IPS DF 4.7 (cell line): ENCODE measurements around the gene RNF213.

ENCODE experiments used
- DNase-seq: peaks from one replicate; pipeline ENCODE4 v3.0.0-alpha.2; 2013; ENCODE audit warnings: low spot score; ENCODE audit errors: extremely low read depth

RNF213 gene

DNA sequence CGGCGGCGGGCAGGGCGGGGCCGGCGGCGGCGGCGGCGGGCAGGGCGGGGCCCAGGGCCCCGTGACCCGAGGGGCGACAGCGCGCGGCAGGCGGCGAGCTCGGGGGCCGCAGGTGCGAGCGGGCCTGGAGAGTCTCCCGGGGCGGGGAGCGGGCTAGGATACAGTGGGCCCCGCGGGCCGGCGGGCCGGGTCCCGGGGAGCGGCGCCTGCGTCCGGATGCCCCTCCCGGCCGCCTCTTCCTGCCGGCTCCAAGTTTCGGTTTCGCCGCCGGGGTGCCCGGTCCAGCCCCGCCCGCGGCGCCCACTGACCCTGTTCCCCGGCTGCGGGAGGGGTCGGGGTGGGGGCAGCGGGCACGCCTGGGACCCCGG lies at the start of gene RNF213:
TSS of gene RNF213 (plus strand) at position 62 of the 368 bp plus-strand sequence. CDS start 2,830 bp downstream, outside the sequence.
- DNase-seq, result no peak

- no peak for DNase-seq
Measured at GRCh38 chr17:80212109-80212508, 48.5 kb upstream of the RNF213 start.

- DNase-seq, result no peak
Measured at GRCh38 chr17:80212511-80212910, 48.1 kb upstream of the RNF213 start.

- DNase-seq, result no peak
Measured at GRCh38 chr17:80212962-80213642, 47.5 kb upstream of the RNF213 start.

- no peak for DNase-seq
Measured at GRCh38 chr17:80213643-80213975, 47.0 kb upstream of the RNF213 start.

- no peak for DNase-seq
Measured at GRCh38 chr17:80214012-80214877, 46.4 kb upstream of the RNF213 start.

- DNase-seq, result no peak
Measured at GRCh38 chr17:80214878-80215210, 45.8 kb upstream of the RNF213 start.

GRCh38 chr17:80216473-80217456 lies 43.9 kb upstream of the RNF213 start:
- no peak for DNase-seq

- DNase-seq, result no peak
Measured at GRCh38 chr17:80217703-80218362, 42.8 kb upstream of the RNF213 start.

DNA sequence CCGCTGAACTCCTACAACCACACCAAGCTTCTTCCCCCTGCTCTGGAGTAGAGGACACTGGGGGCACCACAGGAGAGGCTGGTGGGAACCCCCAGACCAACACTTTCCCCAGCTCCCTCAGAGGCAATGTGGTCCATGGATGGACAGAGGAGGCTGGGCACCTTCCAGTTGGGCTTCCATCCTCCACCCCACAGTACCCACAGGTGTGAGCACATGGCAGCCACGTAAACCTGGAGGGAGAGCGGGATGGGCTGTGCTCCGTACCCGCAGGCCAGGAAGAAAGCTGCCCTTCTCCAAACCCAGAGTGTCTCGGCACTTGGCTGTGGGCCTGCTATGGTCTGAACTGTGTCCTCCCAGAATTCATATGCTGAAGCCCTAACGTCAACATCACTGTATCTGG lies 42.3 kb upstream of the RNF213 start:
- DNase-seq, result no peak

GRCh38 chr17:80219013-80219762 lies 41.5 kb upstream of the RNF213 start:
- no peak for DNase-seq

- no peak for DNase-seq
Measured at GRCh38 chr17:80219763-80220053, 40.9 kb upstream of the RNF213 start.

DNA sequence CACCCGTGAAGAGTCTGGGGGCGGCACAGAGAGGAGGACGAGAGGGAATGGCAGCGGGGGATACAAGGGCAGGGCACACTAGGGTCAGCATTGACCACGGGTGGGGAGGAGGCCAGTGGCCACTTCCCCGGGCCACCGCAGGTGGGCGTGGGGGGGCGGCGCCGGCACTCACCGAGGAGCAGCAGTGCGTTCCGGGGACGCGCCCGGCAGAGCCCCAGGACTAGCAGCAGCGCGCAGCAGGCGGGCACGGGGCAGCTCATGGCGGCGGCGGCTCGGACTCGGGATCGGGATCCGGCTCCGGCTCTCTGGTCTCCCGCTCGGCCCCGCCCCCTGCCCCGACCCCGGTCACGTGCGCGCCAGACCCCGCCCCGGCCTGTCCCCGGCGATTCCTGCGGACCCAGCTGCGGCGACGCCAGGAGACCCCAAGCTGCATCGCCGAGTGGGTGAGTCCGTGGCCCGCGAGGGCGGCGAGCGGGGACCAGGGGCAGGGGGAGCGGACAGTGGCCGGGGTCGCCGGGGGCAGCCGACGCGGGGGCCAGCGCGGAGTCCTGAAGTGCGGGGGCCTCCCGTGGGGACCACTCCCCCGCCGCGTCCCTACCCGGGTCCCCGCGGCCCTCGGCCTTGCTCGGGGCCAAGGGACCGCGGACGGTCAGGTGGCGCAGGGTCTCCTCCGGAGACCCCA lies 40.5 kb upstream of the RNF213 start, which contains the start of the genes SGSH and SLC26A11:
TSS of gene SGSH (minus strand) at position 280 of the 682 bp plus-strand sequence. CDS start at position 260, 20 bp downstream.
TSS of gene SLC26A11 (plus strand) at position 374 of the 682 bp plus-strand sequence. CDS start 1,134 bp downstream, outside the sequence.
- no peak for DNase-seq

GRCh38 chr17:80220736-80221215 lies 39.9 kb upstream of the RNF213 start:
- no peak for DNase-seq

DNA sequence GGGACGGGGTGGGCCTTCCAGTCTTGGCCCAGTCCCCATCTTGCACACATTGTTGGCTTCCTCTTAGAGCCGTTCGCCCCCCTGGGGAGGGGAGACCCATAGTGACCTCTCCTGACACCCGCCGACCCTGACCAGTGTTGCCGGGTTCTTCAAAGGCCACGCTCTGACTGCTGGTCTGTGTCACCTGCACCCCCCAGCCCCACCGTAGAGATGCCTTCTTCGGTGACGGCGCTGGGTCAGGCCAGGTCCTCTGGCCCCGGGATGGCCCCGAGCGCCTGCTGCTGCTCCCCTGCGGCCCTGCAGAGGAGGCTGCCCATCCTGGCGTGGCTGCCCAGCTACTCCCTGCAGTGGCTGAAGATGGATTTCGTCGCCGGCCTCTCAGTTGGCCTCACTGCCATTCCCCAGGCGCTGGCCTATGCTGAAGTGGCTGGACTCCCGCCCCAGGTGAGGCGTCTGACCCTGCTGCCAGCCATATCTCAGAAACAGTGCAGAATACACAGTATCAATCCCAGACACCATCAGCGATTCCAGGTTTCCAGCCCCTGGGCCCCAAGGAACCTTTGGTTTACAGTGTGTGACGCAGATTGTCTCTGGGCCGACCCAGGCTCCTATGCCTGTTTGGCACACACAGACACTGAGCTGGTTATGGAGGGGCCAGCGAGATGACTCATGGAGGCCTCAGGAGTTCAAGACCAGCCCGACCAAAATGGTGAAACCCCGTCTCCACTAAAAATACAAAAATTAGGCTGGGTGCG lies 39.1 kb upstream of the RNF213 start:
- DNase-seq, result no peak

GRCh38 chr17:80222376-80223141 lies 38.1 kb upstream of the RNF213 start:
- DNase-seq, result no peak

DNA sequence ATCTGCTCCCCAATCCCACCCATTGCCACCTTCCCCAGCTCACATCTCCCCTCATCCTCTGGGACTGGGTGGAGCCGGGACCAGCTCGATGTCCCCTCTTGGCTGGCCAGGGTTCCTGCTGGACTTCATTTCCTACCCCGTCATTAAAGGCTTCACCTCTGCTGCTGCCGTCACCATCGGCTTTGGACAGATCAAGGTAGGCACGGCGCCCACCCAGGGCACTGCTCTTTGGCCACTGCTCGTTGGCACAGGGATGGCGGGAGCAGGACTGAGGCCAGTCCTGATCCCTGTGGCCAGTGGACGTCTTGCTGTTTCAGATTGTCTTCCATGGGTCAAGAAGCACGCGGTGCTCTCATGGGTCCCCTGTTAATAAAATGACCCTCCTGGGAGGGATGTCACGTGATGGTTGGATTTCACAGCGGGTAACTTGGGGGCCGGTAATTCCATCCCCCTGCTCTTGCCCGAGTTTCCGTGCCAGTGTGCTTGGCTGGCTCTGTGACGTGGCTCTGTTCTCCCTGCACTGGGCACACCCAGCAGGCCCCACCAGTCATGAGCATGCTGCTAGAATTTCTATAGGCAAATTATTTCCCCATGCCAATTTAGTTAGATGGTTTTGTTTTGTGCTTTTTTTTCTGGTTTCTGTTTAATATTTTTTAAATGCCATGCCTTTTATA lies 37.4 kb upstream of the RNF213 start:
- no peak for DNase-seq
